T-helper 1 cell (primary cell): ENCODE data around the gene TRERF1.

Experiments
- DNase-seq, 5 donors: peaks; one replicate each; pipeline ENCODE4 v3.0.0-alpha.2; 2012 to 2020

The TRERF1 gene

DNA sequence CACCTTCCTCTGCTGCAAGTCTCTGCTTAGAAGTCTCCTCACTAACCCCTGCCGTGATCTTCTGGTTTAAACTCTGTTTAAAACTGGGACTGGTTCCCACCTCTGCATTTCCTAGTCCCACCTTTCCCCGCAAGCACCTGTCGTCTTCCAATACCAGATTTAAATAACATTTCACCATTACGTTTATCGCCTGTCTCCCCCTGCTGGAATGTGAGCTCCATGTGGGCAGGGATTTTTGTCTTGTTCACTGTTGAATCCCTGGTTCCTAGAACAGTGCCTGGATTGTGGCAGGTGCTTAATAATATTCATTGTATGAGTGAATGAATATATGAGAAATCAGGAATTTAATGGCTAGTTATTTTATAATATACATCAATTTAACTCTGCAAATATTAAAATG, 275.9 kb downstream of the TRERF1 start:
- no peak for DNase-seq
